Vagina (tissue), 2 donors: ENCODE measurements around the gene FBXL7. TPM values are rescaled to one million over a fixed set of nuclear protein-coding genes. Genes with fewer than 3 reads are reported as not detected.

Source experiments
- DNase-seq, 2 donors: peaks; one replicate each; pipeline ENCODE4 v3.0.0-alpha.2; 2017; ENCODE audit errors: extremely low spot score in 2 of 2
- H3K27ac ChIP-seq: fragments of 200-600 bp; sonication (generic); one replicate; pipeline ENCODE4 v1.5.1; 2019
- H3K27me3 ChIP-seq: fragments of 200-600 bp; sonication (generic); one replicate; pipeline ENCODE4 v1.5.1; 2019
- H3K36me3 ChIP-seq, 2 donors: fragments of 200-600 bp; sonication (generic); one replicate each; pipeline ENCODE4 v1.5.1; 2017 to 2019
- H3K4me1 ChIP-seq: fragments of 200-600 bp; sonication (generic); one replicate; pipeline ENCODE4 v1.5.1; 2019
- H3K4me3 ChIP-seq, 2 donors: fragments of 200-600 bp; sonication (generic); 1 replicate in 1 of 2; 2 replicates in 1 of 2; pipeline ENCODE4 v1.5.1; 2016 to 2019
- H3K9me3 ChIP-seq: fragments of 200-600 bp; sonication (generic); one replicate; pipeline ENCODE4 v1.5.1; 2019
- POLR2A ChIP-seq, 2 donors: fragments of 450-650 bp; IDR thresholded peaks; one replicate each; pipeline ENCODE4 v1.6.1; 2017; ENCODE audit warnings: antibody characterized with exemption in 2 of 2, mild to moderate bottlenecking in 2 of 2, moderate library complexity in 2 of 2
- POLR2AphosphoS5 ChIP-seq, 2 donors: sonication (generic); formaldehyde crosslinking; IDR thresholded peaks; one replicate each; pipeline ENCODE4 v1.9.0; 2017; ENCODE audit warnings: antibody characterized with exemption in 2 of 2, mild to moderate bottlenecking in 2 of 2, low read depth in 1 of 2; ENCODE audit not compliant: insufficient read depth in 1 of 2
- intact Hi-C: fragments of 100-400 bp; cut with DNase I; formaldehyde crosslinking; loops from one replicate; pipeline ENCODE4 v1.15.1; 2023
- total RNA-seq: library from RNA; depleted of rRNA; stranded (reverse); fragments of >200 nt; gene quantifications from one replicate; pipeline ENCODE4 v1.2.3, GENCODE V29; 2016
- TF ChIP-seq, protein P1 (sequence below), 3 experiments: fragments of 450-650 bp in 2 of 3; fragments of 200-600 bp in 1 of 3; sonication (generic) in 1 of 3; IDR thresholded peaks; one replicate each; pipeline ENCODE4 v1.5.1; 2017 to 2019; ENCODE audit warnings: antibody characterized with exemption in 3 of 3, mild to moderate bottlenecking in 2 of 3, moderate library complexity in 2 of 3

The FBXL7 gene
- total RNA-seq, 1 donor from 2014 or later, result 21.1 TPM

DNA sequence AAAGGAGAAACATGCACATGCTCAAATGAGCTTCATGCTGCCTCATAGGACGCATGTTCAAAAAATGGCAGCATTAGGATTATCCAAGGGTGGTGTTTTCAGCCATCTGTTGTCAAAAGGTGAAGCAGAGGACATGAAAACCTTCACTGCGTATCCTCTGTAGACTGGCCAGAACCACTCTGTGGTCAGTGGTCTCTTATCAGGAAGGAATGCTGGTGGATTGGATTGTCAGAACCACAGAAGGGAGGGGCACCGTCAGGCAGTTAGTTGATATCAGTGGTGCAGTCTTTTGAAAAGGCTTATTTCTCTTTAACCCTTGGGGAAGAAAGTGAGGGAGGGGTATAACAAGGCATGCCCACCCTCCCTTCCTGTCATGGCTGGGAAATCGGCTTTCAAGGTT, 100.1 kb downstream of the FBXL7 start:
- Histone ChIP-seq H3K27me3 (no peaks in the 10 kb centered on the region), H3K4me1 (no peaks in the 10 kb centered on the region), H3K9me3 (no peaks in the 10 kb centered on the region), H3K27ac (no peak overlapping the region), H3K4me3 (no peak overlapping the region), H3K36me3 (no peaks in the 10 kb centered on the region)
- intact Hi-C loops, result no loop called here
- no peak for DNase-seq
- no peak for TF ChIP-seq POLR2A (IDR thresholded peaks at IDR 0.05)
- no peak for TF ChIP-seq POLR2AphosphoS5 (IDR thresholded peaks at IDR 0.05; ENCODE audit: insufficient read depth in 1 of 2, low read depth in 1 of 2)
- TF ChIP-seq, protein P1, sequence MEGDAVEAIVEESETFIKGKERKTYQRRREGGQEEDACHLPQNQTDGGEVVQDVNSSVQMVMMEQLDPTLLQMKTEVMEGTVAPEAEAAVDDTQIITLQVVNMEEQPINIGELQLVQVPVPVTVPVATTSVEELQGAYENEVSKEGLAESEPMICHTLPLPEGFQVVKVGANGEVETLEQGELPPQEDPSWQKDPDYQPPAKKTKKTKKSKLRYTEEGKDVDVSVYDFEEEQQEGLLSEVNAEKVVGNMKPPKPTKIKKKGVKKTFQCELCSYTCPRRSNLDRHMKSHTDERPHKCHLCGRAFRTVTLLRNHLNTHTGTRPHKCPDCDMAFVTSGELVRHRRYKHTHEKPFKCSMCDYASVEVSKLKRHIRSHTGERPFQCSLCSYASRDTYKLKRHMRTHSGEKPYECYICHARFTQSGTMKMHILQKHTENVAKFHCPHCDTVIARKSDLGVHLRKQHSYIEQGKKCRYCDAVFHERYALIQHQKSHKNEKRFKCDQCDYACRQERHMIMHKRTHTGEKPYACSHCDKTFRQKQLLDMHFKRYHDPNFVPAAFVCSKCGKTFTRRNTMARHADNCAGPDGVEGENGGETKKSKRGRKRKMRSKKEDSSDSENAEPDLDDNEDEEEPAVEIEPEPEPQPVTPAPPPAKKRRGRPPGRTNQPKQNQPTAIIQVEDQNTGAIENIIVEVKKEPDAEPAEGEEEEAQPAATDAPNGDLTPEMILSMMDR (IDR thresholded peaks at IDR 0.05), result no peak

DNA sequence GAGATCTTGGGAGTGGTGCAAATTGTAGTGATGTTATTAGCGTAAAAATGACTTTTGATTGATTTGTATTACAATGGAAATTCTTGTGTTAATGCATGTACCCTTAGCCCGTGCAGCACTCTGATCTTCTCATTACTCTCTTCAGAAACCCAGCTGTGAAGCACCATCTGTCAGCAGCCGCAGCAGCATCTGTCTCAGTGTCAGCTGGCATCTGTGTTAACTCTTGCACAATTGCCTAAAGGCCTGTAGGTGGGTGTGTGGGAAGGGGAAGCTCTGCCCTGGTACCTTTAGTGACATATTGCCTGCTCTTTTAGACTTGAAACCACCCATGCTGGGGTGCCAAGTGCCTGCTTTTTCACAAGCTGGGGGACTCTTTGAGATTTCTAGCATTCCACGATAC, 101.3 kb downstream of the FBXL7 start:
- no peaks in the 10 kb centered on the region for H3K36me3 ChIP-seq
- no peaks in the 10 kb centered on the region for H3K4me1 ChIP-seq
- H3K27ac ChIP-seq, result no peak overlapping the region
- H3K4me3 ChIP-seq, result no peak overlapping the region
- no peaks in the 10 kb centered on the region for H3K27me3 ChIP-seq
- DNase-seq, result no peak
- intact Hi-C loops, result no loop called here
- TF ChIP-seq, protein P1 (IDR thresholded peaks at IDR 0.05), result no peak
- TF ChIP-seq POLR2AphosphoS5 (IDR thresholded peaks at IDR 0.05; ENCODE audit: insufficient read depth in 1 of 2, low read depth in 1 of 2) (no peak), POLR2A (IDR thresholded peaks at IDR 0.05) (no peak)
- H3K9me3 ChIP-seq, result no peaks in the 10 kb centered on the region

DNA sequence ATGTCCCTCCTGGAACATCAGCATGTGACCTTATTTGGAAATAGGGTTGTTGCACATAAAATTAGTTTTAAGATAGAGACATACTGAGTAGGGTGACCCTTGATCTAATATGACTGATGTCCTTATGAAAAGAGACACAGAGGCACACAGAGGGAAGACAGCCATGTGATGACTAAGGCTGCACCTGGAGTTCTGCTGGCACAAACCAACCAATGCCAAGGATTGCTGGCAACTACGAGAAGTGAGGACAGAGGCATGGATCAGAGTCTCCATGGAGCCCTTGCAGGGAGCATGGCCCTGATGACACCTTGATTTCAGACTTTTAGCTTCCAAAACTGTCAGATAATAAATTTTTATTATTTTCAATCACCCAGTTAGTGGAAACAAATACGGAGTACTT, 101.9 kb downstream of the FBXL7 start:
- no peak for DNase-seq
- Histone ChIP-seq H3K4me1 (no peaks in the 10 kb centered on the region), H3K27me3 (no peaks in the 10 kb centered on the region), H3K4me3 (no peak overlapping the region), H3K27ac (no peak overlapping the region), H3K36me3 (no peaks in the 10 kb centered on the region), H3K9me3 (no peaks in the 10 kb centered on the region)
- intact Hi-C loops, result no loop called here
- TF ChIP-seq, protein P1 (IDR thresholded peaks at IDR 0.05), result no peak
- TF ChIP-seq POLR2A (IDR thresholded peaks at IDR 0.05), result no peak

DNA sequence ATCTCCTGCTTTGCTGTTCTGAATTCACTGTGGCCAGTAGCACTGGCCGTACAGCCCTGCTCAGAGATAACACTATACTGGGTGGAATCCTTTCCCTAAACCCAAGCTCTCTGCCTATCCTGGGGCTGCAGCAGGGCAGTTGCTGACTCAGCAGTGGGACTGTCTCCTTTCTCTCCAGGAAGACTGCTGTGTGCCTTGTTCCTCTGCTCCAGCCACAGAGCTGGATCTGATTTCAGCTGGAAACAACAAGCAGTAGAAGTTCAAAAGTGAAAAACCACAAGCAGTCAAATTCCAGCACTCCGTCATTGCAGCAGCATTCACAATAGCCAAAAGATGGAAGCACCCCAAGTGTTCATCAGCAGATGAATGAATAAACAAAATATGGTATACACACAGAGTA, 105.0 kb downstream of the FBXL7 start:
- Histone ChIP-seq H3K27me3 (no peaks in the 10 kb centered on the region), H3K4me3 (no peak overlapping the region), H3K4me1 (no peaks in the 10 kb centered on the region), H3K27ac (no peak overlapping the region), H3K9me3 (no peaks in the 10 kb centered on the region), H3K36me3 (no peaks in the 10 kb centered on the region)
- no peak for TF ChIP-seq POLR2AphosphoS5 (IDR thresholded peaks at IDR 0.05; ENCODE audit: insufficient read depth in 1 of 2, low read depth in 1 of 2)
- no peak for TF ChIP-seq POLR2A (IDR thresholded peaks at IDR 0.05)
- no peak for DNase-seq
- intact Hi-C loops, result no loop called here

DNA sequence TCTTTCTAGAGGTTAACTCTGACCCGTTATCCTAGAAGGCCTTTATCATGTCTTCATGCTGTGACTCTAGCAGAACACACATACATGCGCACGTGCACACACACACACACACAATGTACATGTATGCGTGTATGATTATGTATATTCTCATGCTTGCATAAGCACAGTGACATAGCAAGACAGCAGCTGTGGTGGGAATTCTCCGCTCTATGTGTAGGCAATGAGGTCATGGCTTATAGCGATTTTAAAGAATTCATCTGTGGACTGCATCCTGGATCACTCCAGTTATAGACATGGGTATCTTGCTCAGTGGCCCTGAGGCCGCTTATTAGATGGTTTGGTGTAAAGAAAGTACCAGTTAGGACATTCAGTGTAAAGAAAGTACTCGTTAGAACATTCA, 106.2 kb downstream of the FBXL7 start:
- Histone ChIP-seq H3K9me3 (no peaks in the 10 kb centered on the region), H3K27me3 (no peaks in the 10 kb centered on the region), H3K4me3 (no peak overlapping the region), H3K4me1 (no peaks in the 10 kb centered on the region), H3K36me3 (no peaks in the 10 kb centered on the region), H3K27ac (no peak overlapping the region)
- DNase-seq, result no peak
- intact Hi-C loops, result no loop called here
- TF ChIP-seq, protein P1 (IDR thresholded peaks at IDR 0.05), result no peak
- TF ChIP-seq POLR2AphosphoS5 (IDR thresholded peaks at IDR 0.05; ENCODE audit: insufficient read depth in 1 of 2, low read depth in 1 of 2) (no peak), POLR2A (IDR thresholded peaks at IDR 0.05) (no peak)

DNA sequence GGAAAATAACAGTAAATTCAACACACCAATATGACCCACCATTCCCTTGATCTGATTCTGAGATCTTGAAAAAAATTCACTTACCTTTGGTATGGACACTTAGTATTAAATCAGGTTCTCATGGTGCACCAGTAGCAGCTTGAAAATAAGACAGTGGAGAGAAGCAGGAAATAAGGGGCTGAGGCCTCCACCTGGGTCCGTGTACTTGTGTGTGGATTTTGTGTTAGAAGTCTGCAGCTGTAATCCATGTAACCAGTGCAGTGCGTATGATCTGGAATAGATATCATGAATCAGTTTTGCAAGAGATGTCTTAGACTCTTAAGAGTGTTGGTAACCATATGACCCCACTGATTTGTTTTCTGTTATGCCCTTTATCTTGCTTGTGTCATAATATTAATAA, 107.1 kb downstream of the FBXL7 start:
- intact Hi-C loops, result no loop called here
- H3K36me3 ChIP-seq, result no peaks in the 10 kb centered on the region
- H3K4me3 ChIP-seq, result no peak overlapping the region
- H3K27me3 ChIP-seq, result no peaks in the 10 kb centered on the region
- no peak for TF ChIP-seq POLR2A (IDR thresholded peaks at IDR 0.05)
- no peak for DNase-seq
- no peaks in the 10 kb centered on the region for H3K9me3 ChIP-seq
- H3K4me1 ChIP-seq, result peaks cover 2% of the 10 kb centered on the region
- no peak overlapping the region for H3K27ac ChIP-seq
